Inferior parietal cortex (tissue), 1 donor: ENCODE results near the gene NBEAL1.
"Not testable (repeated sequence)": the region's sequence is repeated elsewhere in the genome, so short reads cannot be mapped to it uniquely, and the experiment has no call there.

Source experiments
- DNase-seq: peaks from one replicate; pipeline ENCODE4 v3.0.0-alpha.2; 2016; ENCODE audit errors: extremely low spot score

NBEAL1 gene

GRCh38 chr2:203039211-203039610 is 24.5 kb downstream of the NBEAL1 start:
- DNase-seq = not testable (repeated sequence)

GRCh38 chr2:203040966-203041521 is 26.4 kb downstream of the NBEAL1 start:
- DNase-seq = no peak

DNA sequence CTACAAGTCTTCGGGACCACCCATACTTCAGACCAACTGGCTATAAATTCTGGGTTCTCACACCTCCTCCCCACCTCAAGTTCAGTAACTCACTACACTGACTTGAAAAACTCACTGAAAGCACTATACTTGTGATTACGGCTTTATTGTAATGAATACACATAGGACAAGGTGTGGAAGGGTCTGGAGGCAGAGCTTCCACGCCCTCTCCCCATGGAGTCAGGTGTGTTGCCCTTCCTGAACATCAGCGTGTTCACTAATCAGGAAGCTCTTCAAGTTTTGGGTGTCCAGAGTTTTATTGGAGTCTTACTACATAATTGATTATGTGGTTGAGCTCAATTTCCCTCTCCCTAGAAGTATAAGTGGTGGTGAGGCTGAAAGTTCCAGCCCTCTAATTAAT is 27.5 kb downstream of the NBEAL1 start:
- DNase-seq = no peak

DNA sequence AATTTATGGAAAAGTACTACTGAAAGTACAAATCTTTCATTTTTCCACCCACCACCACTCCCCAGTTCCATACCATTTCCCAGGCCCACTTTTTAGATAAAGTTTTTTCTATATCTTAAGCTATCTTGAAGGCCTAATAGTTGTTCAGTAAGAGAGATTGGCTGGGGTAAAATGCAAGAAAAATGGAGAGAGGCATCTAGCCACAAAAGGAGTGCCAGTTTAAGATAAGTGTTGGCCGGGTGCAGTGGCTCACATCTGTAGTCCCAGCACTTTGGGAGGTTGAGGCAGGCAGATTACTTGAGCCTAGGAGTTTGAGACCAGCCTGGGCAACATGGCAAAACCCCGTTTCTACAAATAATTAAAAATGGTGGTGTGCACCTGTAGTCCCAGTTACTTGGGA is 28.6 kb downstream of the NBEAL1 start:
- no peak for DNase-seq

DNA sequence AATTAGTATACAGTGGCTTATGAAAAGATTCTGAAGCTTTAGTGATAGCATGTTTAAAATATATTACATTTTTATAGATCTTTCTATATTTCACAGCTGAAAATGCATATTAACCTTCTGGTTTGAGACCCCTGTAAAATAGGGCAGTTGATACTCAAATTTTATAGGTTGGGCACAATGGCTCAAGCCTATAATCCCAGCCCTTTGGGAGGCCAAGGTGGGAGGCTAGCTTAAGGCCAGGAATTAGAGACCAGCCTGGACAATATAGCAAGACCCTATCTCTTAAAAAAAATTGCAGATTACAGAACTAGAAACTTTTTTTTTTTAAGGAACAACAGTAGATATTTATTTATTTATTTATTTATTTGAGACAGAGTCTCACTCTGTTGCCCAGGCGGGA is 31.2 kb downstream of the NBEAL1 start:
- no peak for DNase-seq

GRCh38 chr2:203052539-203052938 is 37.9 kb downstream of the NBEAL1 start:
- DNase-seq = no peak

DNA sequence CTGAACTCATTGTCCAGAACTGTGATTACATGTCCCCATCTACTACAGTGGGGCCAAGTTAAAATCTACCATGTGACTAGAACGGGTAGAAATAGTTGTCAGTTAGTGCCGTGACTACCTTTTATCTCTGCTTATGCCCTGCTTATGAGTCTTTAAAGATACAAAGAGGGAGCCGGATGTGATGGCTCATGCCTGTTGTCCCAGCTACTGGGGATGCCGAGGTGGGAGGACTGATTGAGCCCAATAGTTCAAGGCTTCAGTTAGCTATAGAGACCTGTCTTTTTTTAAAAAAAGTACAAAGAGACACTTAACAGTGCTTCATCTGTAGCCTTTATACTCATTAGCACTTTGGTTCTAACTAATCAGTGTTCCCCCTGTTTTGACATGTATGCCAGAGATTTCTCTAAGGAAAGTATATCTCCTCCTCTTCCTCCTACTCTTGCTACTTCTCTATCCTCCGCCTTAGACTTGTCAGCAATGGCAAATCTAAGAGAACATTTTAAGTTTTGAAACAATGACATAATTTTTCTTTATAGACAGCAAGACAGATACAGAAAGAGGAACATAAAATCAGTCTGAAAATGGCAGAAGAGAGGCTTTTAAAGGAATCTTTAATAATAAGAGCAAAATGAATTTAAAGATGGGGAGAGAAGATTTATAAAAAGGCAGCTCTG is 45.0 kb downstream of the NBEAL1 start:
- no peak for DNase-seq

DNA sequence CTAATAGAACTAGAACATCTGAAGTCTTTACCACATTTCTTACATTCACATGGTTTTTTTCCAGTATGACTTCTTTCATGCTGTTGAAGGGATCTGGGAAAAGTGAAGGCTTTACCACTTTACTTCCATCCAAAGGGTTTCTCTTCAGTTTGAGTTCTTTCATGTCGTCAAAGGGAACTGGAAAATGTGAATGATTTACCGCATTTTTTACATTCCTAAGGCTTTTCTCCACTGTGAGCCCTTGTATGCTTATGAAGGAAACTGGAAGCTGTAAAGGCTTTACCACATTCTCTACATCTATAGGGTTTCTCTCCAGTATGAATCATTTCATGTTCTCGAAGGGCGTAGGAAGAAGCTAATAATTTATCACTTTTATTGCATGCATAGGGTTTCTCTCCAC is 46.7 kb downstream of the NBEAL1 start:
- DNase-seq = no peak

DNA sequence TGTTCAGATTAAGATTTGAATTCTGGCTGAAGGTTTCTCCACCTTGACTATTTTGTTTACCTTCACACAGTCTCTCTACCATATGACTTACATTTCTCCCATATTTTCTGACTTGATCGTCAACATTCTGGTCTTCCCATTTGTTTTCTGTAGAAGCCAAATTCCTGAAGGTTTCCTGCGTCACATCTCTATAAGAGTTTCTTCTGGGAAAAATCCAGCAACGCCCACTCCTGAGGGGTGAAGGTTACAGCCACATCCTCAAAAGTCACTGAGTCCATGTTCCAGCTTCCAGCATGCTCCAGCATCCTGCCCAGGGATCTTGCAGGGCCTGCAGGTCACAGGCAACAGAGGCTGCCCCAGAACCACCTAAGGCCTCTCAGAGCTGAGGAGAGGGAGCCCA is 47.5 kb downstream of the NBEAL1 start:
- no peak for DNase-seq

GRCh38 chr2:203066519-203067091 is 51.9 kb downstream of the NBEAL1 start:
- DNase-seq = not testable (repeated sequence)

- no peak for DNase-seq
Measured at GRCh38 chr2:203070701-203071100, 56.0 kb downstream of the NBEAL1 start.

- DNase-seq = no peak
Measured at GRCh38 chr2:203071148-203071547, 56.5 kb downstream of the NBEAL1 start.

- DNase-seq = no peak
Measured at GRCh38 chr2:203072371-203072770, 57.7 kb downstream of the NBEAL1 start.

- DNase-seq = no peak
Measured at GRCh38 chr2:203077451-203077850, 62.8 kb downstream of the NBEAL1 start.

DNA sequence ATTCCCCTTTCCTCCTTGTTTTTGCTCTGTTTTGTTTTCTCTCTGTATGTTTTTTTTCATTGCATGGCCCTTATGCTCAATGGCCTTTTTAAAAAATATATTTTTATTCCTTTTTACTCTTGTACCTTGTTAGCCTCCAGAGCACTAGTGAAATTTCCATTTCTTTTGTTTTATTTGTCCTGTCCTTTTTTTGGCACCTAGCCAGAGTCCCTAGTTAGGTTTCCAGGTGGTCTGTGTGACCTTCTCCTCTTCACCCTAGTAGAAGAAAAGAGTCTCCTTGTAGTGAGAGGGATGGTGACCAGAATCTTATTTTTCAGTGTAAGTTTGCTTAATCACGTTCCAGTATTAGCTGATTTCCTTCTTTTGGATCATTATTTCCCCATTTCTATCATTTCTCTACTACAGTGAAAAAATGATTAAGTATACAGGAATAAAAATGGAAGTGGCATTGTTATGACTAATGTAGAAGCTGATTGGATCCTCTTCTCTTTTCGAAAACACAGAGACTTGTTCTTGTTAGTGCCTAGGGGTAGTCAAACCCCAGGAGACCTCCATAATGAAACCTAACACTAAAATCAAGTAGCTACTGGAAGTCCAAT is 65.9 kb downstream of the NBEAL1 start:
- DNase-seq = no peak

GRCh38 chr2:203083328-203083727 is 68.7 kb downstream of the NBEAL1 start:
- DNase-seq = no peak

DNA sequence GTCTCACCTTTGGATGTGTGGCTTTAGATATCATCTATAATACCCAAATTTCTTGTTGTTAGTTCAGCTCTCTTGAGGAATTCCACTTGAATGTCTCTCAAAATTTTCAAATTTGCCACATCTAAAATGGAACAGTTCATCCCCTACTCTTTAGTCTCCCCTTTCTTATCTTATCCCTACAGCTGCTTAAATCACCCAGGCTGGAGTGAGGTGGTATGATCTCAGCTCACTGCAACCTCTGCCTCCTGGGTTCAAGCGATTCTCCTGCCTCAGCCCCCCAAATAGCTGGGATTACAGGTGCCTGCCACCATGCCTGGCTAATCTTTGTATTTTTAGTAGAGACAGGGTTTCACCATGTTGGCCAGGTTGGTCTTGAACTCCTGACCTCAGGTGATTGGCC is 71.7 kb downstream of the NBEAL1 start:
- not testable (repeated sequence) for DNase-seq

- DNase-seq = not testable (repeated sequence)
Measured at GRCh38 chr2:203090721-203091120, 76.0 kb downstream of the NBEAL1 start.

GRCh38 chr2:203097735-203098134 is 83.1 kb downstream of the NBEAL1 start:
- no peak for DNase-seq

GRCh38 chr2:203102357-203102756 is 87.7 kb downstream of the NBEAL1 start:
- DNase-seq = not testable (repeated sequence)

DNA sequence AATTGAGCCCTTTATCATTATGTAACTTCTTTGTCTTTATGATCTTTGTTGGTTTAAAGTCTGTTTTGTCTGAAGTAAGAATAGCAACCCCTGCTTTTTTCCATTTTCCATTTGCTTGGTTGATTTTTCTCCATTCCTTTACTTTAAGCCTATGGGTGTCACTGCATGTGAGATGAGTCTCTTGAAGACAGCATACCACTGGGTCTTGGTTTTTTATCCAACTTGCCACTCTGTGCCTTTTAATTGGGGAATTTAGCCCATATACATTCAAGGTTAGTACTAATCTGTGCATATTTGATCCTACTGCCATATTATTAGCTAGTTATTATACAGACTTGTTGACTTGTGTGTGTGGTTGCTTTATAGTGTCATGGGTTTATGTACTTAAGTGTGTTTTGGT is 89.6 kb downstream of the NBEAL1 start:
- DNase-seq = no peak

- DNase-seq = no peak
Measured at GRCh38 chr2:203105996-203106395, 91.3 kb downstream of the NBEAL1 start.

GRCh38 chr2:203110496-203110895 is 95.8 kb downstream of the NBEAL1 start:
- DNase-seq = not testable (repeated sequence)
